GM12865 (cell line): ENCODE measurements around the gene PLCL2.
A peak's percentile ranks its signal among the peaks of the same experiment; 100 is the strongest.

ENCODE experiments used
- DNase-seq: peaks from one replicate; pipeline ENCODE4 v3.0.0; 2010; ENCODE audit warnings: low read depth
- H3K4me3 ChIP-seq: 2 replicates; pipeline ENCODE4 v1.5.1; 2011; ENCODE audit warnings: mild to moderate bottlenecking, low read depth, low read length, control low read depth
- TF ChIP-seq, protein P1 (sequence below): IDR thresholded peaks from 2 replicates; pipeline ENCODE4 v1.5.1; 2011; ENCODE audit warnings: low read length, control low read depth, low read depth, inconsistent platforms; ENCODE audit not compliant: insufficient read depth; ENCODE audit errors: missing control alignments

Gene PLCL2

DNA sequence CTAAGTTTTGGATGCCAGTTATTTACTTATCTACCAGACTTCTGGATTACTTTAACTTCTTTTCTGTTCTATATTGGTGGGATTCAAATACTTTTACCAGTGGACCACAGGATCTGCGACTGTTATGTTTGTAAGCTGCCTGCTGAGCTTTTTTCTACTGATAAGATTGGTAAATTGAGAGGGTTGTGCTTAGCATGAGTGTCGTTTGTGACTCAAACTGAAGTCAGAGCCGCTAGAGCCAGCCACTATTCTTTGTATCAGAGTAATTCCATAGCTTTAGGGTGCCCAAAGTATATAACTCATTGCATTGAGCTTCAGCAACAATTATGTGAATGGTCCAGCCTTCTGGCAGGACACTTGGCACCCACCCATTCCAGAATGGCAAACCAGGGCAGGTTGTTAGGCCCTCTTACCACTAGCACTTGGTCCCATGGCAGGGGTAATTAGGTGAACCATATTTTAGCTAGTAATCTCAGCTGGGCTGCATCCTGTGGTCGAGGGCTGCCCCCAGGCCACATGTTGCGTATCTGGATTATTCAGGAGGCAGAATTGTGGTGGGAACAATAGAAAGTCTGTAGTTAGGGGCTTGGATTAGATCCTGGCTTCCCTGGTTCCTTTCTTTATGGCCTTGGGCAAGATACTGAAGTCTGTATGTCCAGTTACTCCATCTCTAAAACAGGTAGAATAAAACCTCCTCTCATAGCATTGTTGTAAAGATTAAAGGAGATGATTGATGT is 6.0 kb downstream of the PLCL2 start:
- TF ChIP-seq, protein P1, sequence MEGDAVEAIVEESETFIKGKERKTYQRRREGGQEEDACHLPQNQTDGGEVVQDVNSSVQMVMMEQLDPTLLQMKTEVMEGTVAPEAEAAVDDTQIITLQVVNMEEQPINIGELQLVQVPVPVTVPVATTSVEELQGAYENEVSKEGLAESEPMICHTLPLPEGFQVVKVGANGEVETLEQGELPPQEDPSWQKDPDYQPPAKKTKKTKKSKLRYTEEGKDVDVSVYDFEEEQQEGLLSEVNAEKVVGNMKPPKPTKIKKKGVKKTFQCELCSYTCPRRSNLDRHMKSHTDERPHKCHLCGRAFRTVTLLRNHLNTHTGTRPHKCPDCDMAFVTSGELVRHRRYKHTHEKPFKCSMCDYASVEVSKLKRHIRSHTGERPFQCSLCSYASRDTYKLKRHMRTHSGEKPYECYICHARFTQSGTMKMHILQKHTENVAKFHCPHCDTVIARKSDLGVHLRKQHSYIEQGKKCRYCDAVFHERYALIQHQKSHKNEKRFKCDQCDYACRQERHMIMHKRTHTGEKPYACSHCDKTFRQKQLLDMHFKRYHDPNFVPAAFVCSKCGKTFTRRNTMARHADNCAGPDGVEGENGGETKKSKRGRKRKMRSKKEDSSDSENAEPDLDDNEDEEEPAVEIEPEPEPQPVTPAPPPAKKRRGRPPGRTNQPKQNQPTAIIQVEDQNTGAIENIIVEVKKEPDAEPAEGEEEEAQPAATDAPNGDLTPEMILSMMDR = no peak
- H3K4me3 ChIP-seq = no peak overlapping the region
- no peak for DNase-seq

DNA sequence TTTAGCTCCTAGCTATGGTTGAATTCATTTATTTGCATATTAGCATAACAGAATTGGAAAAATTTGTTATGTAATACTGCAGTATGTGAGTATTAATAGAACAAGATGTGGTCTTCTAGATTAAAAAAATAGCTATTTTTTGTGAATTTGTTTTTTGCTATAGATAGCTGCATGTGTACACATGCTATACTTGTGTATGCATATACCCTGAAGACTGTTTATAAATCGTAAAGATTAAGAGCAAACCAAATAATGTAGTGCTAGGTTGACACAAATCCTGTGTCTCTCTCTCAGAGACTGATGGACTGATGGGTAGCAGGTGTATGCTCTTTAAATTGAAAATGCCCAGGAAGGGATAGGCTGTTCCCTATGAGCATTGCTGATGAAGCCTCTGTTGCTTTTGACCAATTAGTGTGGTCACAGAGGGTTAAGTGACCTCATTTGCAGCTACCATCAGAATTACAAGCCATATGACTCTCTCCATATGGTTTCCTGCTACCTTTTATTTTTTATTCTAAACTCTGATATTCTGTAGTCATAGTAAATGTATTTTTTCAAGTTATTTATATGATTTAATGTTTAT is 9.0 kb downstream of the PLCL2 start:
- no peak overlapping the region for H3K4me3 ChIP-seq
- DNase-seq = no peak
- TF ChIP-seq, protein P1 = no peak

- TF ChIP-seq, protein P1 = no peak
- H3K4me3 ChIP-seq = no peak overlapping the region
- no peak for DNase-seq
These were observed 11.4 kb downstream of the PLCL2 start for GRCh38 chr3:16896094-16896627.

- peak overlapping the region; percentile 31 for H3K4me3 ChIP-seq
- no peak for DNase-seq
- TF ChIP-seq, protein P1 = no peak
These were observed 12.1 kb downstream of the PLCL2 start for GRCh38 chr3:16896820-16897219.

DNA sequence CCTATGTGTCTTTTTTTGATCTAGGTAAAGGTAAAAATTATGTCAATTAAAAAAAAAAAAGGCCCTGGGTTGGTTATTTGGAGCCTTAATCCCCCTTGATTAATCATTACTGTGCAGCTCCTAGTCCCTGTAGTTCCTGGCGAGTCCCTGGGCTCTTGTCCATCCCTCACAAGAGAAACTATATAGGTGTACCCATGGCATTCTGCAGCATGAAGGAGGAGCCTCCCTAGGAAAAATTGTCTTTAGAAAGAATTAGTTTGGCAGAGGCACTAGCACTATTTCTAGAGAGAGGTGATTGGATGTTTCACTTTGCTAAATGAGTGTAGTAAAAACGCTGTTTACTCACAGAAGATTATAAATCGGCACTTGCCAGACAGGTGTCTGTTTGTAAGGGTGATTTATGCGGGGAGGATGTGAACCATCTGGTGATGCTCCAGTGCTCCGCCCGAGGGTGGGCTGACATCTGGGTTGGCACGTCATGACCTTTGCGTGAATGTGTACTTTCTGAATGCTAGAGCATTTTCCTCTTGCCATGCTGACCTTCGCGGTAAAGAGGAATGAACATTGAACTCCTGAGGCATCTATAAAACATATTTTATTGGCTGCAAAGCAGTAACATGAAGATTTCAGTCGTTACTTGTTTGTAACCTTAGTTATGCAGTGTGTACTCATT is 12.6 kb downstream of the PLCL2 start:
- peak; percentile 76 for DNase-seq
- TF ChIP-seq, protein P1 = no peak
- H3K4me3 ChIP-seq = peak overlapping the region; percentile 31

- H3K4me3 ChIP-seq = no peak overlapping the region
- DNase-seq = no peak
- TF ChIP-seq, protein P1 = no peak
These were observed 14.0 kb downstream of the PLCL2 start for GRCh38 chr3:16898595-16899395.
